Cerebellar nuclear complex (tissue), 1 donor: ENCODE data around the gene PRAMEF20.

Experiments
- DNase-seq, 2 experiments: peaks; one replicate each; lab custom pipeline; 2025; lab: John Stamatoyannopoulos, UW

PRAMEF20 gene

GRCh38 chr1:13462682-13463081, 52.4 kb downstream of the PRAMEF20 start:
- no peak for DNase-seq

- DNase-seq: no peak
Observed at GRCh38 chr1:13465515-13465914, 55.3 kb downstream of the PRAMEF20 start.

GRCh38 chr1:13469343-13469742, 59.1 kb downstream of the PRAMEF20 start:
- no peak for DNase-seq
